22Rv1 (cell line): Measurements from ENCODE around the gene KDM5A.

Source experiments
- CTCF ChIP-seq: fragments of 450-650 bp; IDR thresholded peaks from 2 replicates; pipeline ENCODE4 v1.5.1; 2017; ENCODE audit warnings: mild to moderate bottlenecking
- ZFX ChIP-seq: fragments of 450-650 bp; IDR thresholded peaks from 2 replicates; pipeline ENCODE4 v1.6.1; 2017; ENCODE audit warnings: antibody characterized with exemption, borderline replicate concordance

- TF ChIP-seq CTCF (no peak), ZFX (no peak)
Measured at GRCh38 chr12:262817-263216, 126.3 kb downstream of the KDM5A start, which contains the start of gene SLC6A13.
